SKM-1 treated with dmso at 0.1 percent for 144 hours (cell line): ENCODE measurements around the gene DMPK.
"Not testable (repeated sequence)": the region's sequence is repeated elsewhere in the genome, so short reads cannot be mapped to it uniquely, and the experiment has no call there.

ENCODE experiments used
- DNase-seq: peaks from one replicate; lab custom pipeline; 2025; ENCODE audit not compliant: unreplicated experiment; lab: John Stamatoyannopoulos, UW

DMPK gene

GRCh38 chr19:45751483-45751882, 30.8 kb downstream of the DMPK start:
- DNase-seq, result not testable (repeated sequence)

- no peak for DNase-seq
These were observed 34.8 kb downstream of the DMPK start for GRCh38 chr19:45747513-45747912.

- no peak for DNase-seq
These were observed 35.4 kb downstream of the DMPK start for GRCh38 chr19:45746866-45747265.

GRCh38 chr19:45745606-45746005, 36.7 kb downstream of the DMPK start:
- DNase-seq, result no peak

- no peak for DNase-seq
These were observed 39.3 kb downstream of the DMPK start for GRCh38 chr19:45742969-45743368.

- peak; percentile 15 for DNase-seq
These were observed 42.5 kb downstream of the DMPK start for GRCh38 chr19:45739498-45740439.

GRCh38 chr19:45733160-45733810, 49.0 kb downstream of the DMPK start, which contains the start of gene MEIOSIN:
TSS of gene MEIOSIN (plus strand) at chr19:45733439. CDS start at chr19:45735377, 1,938 bp downstream.
- no peak for DNase-seq

GRCh38 chr19:45730368-45731288, 51.7 kb downstream of the DMPK start, which contains the start of gene FBXO46:
TSS of gene FBXO46 (minus strand) at chr19:45730896. CDS start at chr19:45713495, 17,401 bp downstream.
- peak; percentile 86 for DNase-seq

- DNase-seq, result no peak
These were observed 52.4 kb downstream of the DMPK start for GRCh38 chr19:45729800-45730290.

GRCh38 chr19:45728683-45729082, 53.6 kb downstream of the DMPK start:
- not testable (repeated sequence) for DNase-seq

- not testable (repeated sequence) for DNase-seq
These were observed 62.2 kb downstream of the DMPK start for GRCh38 chr19:45720065-45720464.
